ENCODE results near the gene TMEM140.
"Not testable (repeated sequence)": the region's sequence is repeated elsewhere in the genome, so short reads cannot be mapped to it uniquely, and the experiment has no call there.

The TMEM140 gene

DNA sequence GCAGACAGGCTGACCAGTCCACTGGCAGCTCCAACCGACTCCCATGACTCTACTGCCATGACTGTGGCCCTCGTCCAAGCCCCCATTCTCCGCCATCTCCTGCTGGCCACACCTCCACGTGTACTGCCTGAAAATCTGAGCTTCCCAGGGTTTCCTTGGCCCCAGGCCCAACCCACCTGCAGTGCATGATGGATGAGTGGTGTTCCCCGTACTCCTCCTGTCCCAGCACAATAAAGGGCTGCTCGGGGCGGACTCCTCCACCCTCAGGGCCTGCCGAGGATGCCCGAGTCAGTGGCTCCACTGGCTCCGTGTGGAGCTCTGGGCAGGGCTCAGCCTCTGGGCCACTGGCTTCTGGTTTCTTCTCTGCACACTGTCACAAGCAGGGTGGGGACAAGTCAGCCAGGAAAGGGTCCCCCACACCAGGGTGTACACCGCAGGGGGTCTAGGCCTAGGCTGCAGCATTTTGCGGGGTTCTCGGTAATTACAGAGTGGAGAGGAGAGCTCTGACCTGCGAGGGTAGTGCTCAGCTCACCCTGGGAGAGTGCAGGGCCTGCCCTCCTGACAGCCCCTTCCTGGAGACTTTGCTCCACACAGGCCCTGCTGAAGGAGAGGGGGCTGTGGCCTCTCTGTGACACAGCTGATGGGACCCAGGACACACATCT is 48.2 kb downstream of the TMEM140 start:
- no peak for DNase-seq

- DNase-seq: no peak
These were observed 49.5 kb downstream of the TMEM140 start for GRCh38 chr7:135197343-135197742.

- DNase-seq: no peak
These were observed 50.2 kb downstream of the TMEM140 start for GRCh38 chr7:135197906-135198655.

DNA sequence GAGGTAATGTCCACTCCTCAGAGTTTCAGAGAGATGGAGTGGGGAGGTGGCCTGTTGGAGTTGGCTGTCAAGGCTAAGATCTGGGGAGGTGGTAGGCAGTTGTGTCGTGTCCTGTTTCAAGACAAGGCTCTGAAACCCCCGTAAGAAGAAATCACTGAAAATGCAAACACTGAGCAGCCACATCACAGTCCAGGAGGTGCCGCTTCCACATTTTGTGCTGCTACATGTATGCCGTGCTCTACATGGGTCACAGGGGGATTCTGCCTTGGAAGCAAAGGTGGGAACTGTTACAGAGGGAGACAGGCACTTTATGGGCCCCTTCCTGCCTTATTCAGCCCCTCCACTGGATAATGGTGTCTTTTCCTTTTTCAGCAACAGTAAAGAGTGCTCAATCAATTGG is 51.6 kb downstream of the TMEM140 start:
- no peak for DNase-seq

DNA sequence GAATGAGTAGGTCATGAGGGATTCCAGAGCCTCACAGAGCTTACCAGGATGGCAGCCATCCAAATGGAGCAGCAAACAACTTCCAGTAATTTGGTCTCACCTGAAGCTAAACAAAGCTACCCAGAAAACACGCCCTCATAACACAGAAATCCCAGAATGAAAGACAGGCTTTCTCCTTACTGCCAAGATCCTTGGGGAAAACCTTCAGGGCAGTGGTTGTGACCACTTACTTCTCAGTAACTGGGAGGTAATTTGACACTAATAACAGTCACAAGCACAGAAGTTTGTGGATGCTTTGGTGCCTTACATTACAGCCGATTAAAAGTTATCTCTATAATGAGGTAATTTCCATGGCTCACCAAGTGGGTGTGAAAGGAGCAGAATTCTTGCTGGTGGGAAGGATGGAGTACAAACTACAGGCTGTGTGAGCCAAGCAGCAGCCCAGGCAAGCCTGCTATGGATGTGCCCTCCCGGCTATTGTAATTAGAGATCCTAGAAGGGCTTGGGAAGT is 53.0 kb downstream of the TMEM140 start:
- no peak for DNase-seq

DNA sequence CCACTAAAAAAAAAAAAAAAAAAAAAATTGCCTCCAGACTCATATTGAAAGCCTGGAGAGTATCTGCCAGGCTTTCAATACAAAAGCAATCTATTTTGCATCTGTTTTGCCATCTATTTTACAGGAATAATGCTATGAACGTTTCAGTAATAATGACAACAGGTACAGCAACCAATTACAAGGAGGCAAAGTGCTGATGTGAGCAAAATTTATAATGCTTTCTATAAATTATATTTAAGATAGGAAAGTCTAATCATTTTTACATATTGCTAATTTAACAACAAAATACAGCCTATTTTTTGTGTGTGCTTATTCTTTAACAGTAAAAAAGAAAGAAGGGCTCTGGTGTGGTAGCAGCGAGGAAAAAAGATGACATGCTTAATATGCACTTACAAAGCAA is 53.5 kb downstream of the TMEM140 start:
- DNase-seq: no peak

GRCh38 chr7:135204341-135204749 is 56.5 kb downstream of the TMEM140 start:
- no peak for DNase-seq

- DNase-seq: no peak
These were observed 57.0 kb downstream of the TMEM140 start for GRCh38 chr7:135204876-135205275.

- no peak for DNase-seq
These were observed 58.0 kb downstream of the TMEM140 start for GRCh38 chr7:135205850-135206249.

DNA sequence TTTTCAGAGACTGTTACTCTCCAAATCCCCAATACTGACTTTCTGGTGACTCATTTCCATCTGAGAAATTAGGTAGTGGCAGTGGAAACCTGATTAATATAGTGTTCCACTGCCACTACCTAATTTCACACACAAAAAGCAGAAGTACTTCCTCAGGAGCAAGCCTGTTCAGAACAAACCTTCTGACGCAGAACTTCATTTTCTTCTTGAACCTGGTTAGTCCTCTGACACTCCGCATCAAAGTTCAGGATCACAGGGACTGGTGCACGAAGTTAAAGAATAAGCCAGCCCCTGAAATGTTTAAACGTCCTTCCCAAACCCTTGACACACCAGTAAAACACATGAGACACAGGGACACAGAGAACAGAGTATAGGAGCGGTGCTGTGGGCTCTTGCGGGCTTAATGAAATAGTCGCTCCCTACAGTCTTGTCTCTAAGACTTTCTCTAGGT is 59.1 kb downstream of the TMEM140 start:
- no peak for DNase-seq

- DNase-seq: no peak
These were observed 59.7 kb downstream of the TMEM140 start for GRCh38 chr7:135207406-135208101.

DNA sequence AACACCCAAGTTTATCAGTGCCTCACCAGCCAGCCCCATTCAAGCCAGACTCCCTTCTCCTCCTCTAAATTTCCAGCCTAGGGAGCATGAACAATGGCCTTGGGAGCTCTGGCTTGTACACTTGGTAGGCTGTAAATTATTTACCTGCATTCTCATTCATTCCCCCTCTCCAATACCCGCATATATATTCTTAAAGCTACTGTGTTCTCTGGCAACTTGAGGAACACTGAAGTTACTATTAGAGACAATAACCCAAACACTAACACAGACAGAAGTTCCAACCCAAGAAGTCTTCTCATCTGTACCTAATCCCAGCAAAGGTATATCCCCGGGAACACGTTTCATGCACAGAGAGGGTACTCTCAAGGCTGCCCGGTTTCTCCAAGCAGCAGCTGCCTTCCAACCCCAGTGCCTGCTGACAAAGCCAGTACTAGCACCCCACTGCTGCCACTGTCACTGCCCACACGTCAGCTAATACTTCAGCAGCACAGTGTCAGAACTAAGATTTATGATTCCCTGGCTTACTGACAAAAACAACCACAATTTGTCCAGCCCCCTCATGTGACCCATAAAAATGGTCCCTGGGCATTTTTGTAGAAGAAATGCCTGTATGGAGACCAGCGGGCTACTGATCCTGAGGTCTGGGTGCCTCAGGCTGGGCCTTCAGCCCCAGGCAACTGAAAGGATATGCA is 60.4 kb downstream of the TMEM140 start:
- DNase-seq: no peak

GRCh38 chr7:135209225-135209834 is 61.5 kb downstream of the TMEM140 start:
- DNase-seq: no peak

DNA sequence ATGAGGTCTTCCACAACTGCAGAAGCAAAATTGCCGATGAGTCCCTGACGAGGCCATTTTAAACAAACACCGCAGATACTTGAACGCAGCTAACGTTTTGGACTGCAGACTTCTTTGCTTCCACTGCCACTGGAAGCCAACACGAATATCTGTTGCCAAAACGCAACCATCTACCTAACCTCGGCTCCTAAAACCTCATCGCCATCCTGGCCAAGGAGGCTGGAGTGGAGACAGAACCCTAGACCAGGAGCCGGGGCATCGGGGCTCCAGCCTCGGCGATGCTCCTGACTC is 63.0 kb downstream of the TMEM140 start:
- DNase-seq: no peak

GRCh38 chr7:135211179-135211945 is 63.5 kb downstream of the TMEM140 start, which contains the start of gene WDR91:
WDR91 (minus strand) TSS chr7:135211526; CDS start chr7:135211502, 24 bp downstream.
- DNase-seq: peak; percentile 94 to 97

DNA sequence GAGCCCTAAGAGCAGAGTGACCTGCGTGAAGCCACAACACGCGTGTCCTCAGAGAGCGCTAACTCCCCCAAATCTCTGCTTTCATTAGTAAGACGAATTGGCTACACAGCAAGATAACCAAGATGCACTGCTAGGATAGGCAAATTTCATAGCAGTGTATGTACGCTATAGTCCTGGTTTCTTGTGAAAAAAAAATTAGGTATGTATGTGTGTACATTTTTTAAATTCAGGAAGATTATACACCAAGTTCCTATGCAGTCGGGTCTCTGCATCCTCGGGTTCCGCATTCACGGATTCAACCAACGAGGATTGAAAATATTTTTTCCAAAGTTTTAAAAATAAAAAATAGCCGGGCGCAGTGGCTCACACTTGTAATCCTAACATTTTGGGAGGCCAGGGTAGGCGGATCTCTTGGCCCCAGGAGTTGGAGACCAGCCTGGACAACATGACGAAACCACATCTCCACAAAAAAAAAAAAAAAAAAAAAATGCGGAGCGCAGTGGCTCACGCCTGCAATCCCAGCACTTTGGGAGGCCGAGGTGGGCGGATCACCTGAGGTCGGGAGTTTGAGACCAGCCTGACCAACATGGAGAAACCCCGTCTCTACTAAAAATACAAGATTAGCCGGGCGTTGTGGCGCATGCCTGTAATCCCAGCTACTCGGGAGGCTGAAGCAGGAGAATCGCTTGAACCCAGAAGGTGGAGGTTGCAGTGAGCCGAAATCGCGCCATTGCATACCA is 64.2 kb downstream of the TMEM140 start:
- not testable (repeated sequence) for DNase-seq

DNA sequence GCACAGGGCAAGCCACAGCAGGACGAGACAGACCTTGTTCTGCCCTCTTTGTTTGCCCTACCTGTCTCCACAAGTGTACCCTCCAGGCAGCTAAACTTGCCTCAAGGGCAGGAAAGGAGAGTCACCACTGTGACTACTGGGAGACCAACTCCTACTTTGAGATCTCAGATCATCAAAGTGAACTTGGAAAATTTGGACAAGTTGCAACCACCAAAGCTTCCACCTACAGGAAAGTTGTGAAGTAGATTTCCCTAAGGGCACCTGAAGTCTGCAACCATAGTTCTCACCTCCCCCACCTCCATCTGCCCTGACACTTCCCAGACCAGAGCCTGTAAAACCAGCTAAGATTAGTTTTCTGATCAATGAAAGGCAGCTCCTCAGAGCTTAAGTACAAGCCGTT is 66.0 kb downstream of the TMEM140 start:
- no peak for DNase-seq

GRCh38 chr7:135215180-135215579 is 67.3 kb downstream of the TMEM140 start:
- DNase-seq: no peak

- no peak for DNase-seq
These were observed 67.8 kb downstream of the TMEM140 start for GRCh38 chr7:135215698-135216097.
